Lower leg skin (tissue), 3 donors: Measurements from ENCODE around the gene IFNL4.

Source experiments
- POLR2A ChIP-seq, 2 donors: fragments of 450-650 bp; IDR thresholded peaks; one replicate each; pipeline ENCODE4 v1.6.1; 2016 to 2017; ENCODE audit warnings: antibody characterized with exemption in 2 of 2, mild to moderate bottlenecking in 1 of 2, moderate library complexity in 1 of 2
- TF ChIP-seq, protein P1 (sequence below), 3 donors: fragments of 450-650 bp; IDR thresholded peaks; one replicate each; pipeline ENCODE4 v1.5.1; 2016; ENCODE audit warnings: antibody characterized with exemption in 3 of 3, mild to moderate bottlenecking in 3 of 3, moderate library complexity in 2 of 3

DNA sequence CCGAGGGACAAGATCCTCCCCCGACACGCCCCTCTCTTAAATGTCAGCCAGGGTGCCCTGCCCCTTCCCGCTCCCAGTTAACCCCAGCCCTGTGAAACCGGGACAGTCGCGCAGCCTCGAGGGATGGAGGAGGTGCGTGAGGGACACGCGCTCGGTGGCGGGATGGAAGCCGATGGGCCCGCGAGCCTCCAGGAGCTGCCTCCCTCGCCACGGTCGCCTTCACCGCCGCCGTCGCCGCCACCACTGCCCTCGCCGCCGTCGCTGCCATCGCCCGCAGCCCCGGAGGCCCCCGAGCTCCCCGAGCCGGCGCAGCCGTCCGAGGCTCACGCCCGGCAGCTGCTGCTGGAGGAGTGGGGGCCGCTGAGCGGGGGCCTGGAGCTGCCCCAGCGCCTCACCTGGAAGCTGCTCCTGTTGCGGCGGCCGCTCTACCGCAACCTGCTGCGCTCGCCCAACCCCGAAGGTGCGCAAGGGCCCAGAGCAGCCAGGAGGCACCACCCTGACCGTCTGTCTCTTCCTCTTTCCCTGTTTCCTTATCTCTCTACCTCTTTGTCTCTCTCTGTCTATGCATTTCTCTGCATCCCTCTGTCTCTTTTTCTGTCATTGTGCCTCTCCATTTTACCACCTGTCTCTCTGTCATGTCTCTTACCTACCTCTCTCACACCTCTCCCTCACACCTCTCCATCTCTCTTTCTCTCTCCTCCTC, 51.6 kb downstream of the IFNL4 start, which contains the start of gene NCCRP1:
- TF ChIP-seq POLR2A (IDR thresholded peaks at IDR 0.05): no peak
- TF ChIP-seq, protein P1, sequence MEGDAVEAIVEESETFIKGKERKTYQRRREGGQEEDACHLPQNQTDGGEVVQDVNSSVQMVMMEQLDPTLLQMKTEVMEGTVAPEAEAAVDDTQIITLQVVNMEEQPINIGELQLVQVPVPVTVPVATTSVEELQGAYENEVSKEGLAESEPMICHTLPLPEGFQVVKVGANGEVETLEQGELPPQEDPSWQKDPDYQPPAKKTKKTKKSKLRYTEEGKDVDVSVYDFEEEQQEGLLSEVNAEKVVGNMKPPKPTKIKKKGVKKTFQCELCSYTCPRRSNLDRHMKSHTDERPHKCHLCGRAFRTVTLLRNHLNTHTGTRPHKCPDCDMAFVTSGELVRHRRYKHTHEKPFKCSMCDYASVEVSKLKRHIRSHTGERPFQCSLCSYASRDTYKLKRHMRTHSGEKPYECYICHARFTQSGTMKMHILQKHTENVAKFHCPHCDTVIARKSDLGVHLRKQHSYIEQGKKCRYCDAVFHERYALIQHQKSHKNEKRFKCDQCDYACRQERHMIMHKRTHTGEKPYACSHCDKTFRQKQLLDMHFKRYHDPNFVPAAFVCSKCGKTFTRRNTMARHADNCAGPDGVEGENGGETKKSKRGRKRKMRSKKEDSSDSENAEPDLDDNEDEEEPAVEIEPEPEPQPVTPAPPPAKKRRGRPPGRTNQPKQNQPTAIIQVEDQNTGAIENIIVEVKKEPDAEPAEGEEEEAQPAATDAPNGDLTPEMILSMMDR (IDR thresholded peaks at IDR 0.05): no peak
